WTC11 (cell line): ENCODE data around the gene LAP3. TPM values are rescaled to one million over a fixed set of nuclear protein-coding genes. Genes with fewer than 3 reads are reported as not detected.

Experiments used
- ATAC-seq: fragments of 200-7000 bp; cut with Tn5 transposase; 2 replicates; pipeline ENCODE4 v1.10.0; 2021; ENCODE audit warnings: mild to moderate bottlenecking, moderate library complexity
- CTCF ChIA-PET: fragments of 300-600 bp; sonication (Branson Sonifier 250); formaldehyde crosslinking; loops from one replicate; lab custom pipeline; 2021; ENCODE audit warnings: antibody characterized with exemption; lab: Charles Lee
- POLR2A ChIA-PET: fragments of 350-600 bp; sonication (Branson Sonifier 250); formaldehyde crosslinking; loops from one replicate; lab custom pipeline; 2021; ENCODE audit warnings: antibody characterized with exemption; lab: Charles Lee
- DNase-seq: peaks from one replicate; pipeline ENCODE4 v3.0.0; 2021; ENCODE audit warnings: low spot score
- H3K27ac Mint-ChIP-seq: 2 replicates; pipeline ENCODE4 v1.8.0; 2021; ENCODE audit warnings: mixed read lengths
- H3K27me3 Mint-ChIP-seq: 2 replicates; pipeline ENCODE4 v1.8.0; 2021; ENCODE audit warnings: low read depth, mild to moderate bottlenecking, moderate library complexity, mixed read lengths
- H3K36me3 Mint-ChIP-seq: 2 replicates; pipeline ENCODE4 v1.8.0; 2021; ENCODE audit warnings: mixed read lengths
- H3K4me1 Mint-ChIP-seq: 2 replicates; pipeline ENCODE4 v1.8.0; 2022; ENCODE audit warnings: mixed read lengths
- H3K4me3 Mint-ChIP-seq: 2 replicates; pipeline ENCODE4 v1.8.0; 2021; ENCODE audit warnings: mild to moderate bottlenecking, moderate library complexity, mixed read lengths
- H3K9me3 Mint-ChIP-seq: 2 replicates; pipeline ENCODE4 v1.8.0; 2021; ENCODE audit warnings: mixed read lengths
- ATF2 ChIP-seq: sonication (generic); formaldehyde crosslinking; IDR thresholded peaks from 2 replicates; pipeline ENCODE4 v1.8.1; 2022; ENCODE audit warnings: low read depth, missing genetic modification reagents, borderline replicate concordance
- CBFB ChIP-seq: sonication (generic); formaldehyde crosslinking; IDR thresholded peaks from 2 replicates; pipeline ENCODE4 v1.8.1; 2022; ENCODE audit warnings: mild to moderate bottlenecking, low read depth, missing genetic modification reagents
- CDX4 ChIP-seq: fragments of 250-450 bp; sonication (Bioruptor Pico); IDR thresholded peaks from 2 replicates; pipeline ENCODE4 v1.9.0; 2021; ENCODE audit warnings: moderate library complexity, mild to moderate bottlenecking, inconsistent platforms, borderline replicate concordance
- CREM ChIP-seq: sonication (generic); formaldehyde crosslinking; IDR thresholded peaks from 2 replicates; pipeline ENCODE4 v1.8.1; 2022; ENCODE audit warnings: mild to moderate bottlenecking, missing genetic modification reagents, moderate library complexity
- ELF4 ChIP-seq: sonication (generic); formaldehyde crosslinking; IDR thresholded peaks from 2 replicates; pipeline ENCODE4 v1.8.1; 2022; ENCODE audit warnings: low read depth, mild to moderate bottlenecking, moderate library complexity, missing genetic modification reagents
- ERG ChIP-seq: fragments of 250-450 bp; sonication (Bioruptor Pico); IDR thresholded peaks from 2 replicates; pipeline ENCODE4 v1.8.0; 2021; ENCODE audit warnings: mild to moderate bottlenecking
- GABPB1 ChIP-seq: sonication (generic); formaldehyde crosslinking; IDR thresholded peaks from 2 replicates; pipeline ENCODE4 v1.8.1; 2023; ENCODE audit warnings: mild to moderate bottlenecking, missing genetic modification reagents
- HMGXB4 ChIP-seq: sonication (generic); formaldehyde crosslinking; IDR thresholded peaks from 2 replicates; pipeline ENCODE4 v1.8.1; 2023; ENCODE audit warnings: mild to moderate bottlenecking, moderate library complexity, missing genetic modification reagents
- IRF1 ChIP-seq: sonication (generic); formaldehyde crosslinking; IDR thresholded peaks from 2 replicates; pipeline ENCODE4 v1.8.0; 2023; ENCODE audit warnings: missing genetic modification reagents
- KAT7 ChIP-seq: sonication (generic); formaldehyde crosslinking; IDR thresholded peaks from 2 replicates; pipeline ENCODE4 v1.8.1; 2023; ENCODE audit warnings: missing genetic modification reagents, mild to moderate bottlenecking, borderline replicate concordance
- NFATC4 ChIP-seq: fragments of 250-450 bp; sonication (Bioruptor Pico); IDR thresholded peaks from 2 replicates; pipeline ENCODE4 v1.9.0; 2021; ENCODE audit warnings: mild to moderate bottlenecking
- NR1H2 ChIP-seq: sonication (generic); formaldehyde crosslinking; IDR thresholded peaks from 2 replicates; pipeline ENCODE4 v1.9.0; 2021; ENCODE audit warnings: mild to moderate bottlenecking, moderate library complexity, missing genetic modification reagents
- PREB ChIP-seq: sonication (generic); formaldehyde crosslinking; IDR thresholded peaks from 2 replicates; pipeline ENCODE4 v1.8.1; 2022; ENCODE audit warnings: mild to moderate bottlenecking, missing genetic modification reagents, moderate library complexity, borderline replicate concordance
- SMAD3 ChIP-seq: sonication (generic); formaldehyde crosslinking; IDR thresholded peaks from 2 replicates; pipeline ENCODE4 v1.8.0; 2022; ENCODE audit warnings: missing genetic modification reagents, mild to moderate bottlenecking, borderline replicate concordance
- SP1 ChIP-seq: sonication (generic); formaldehyde crosslinking; conservative IDR thresholded peaks from 2 replicates; pipeline ENCODE4 v1.8.1; 2022; ENCODE audit warnings: missing genetic modification reagents
- STAT6 ChIP-seq: sonication (generic); formaldehyde crosslinking; conservative IDR thresholded peaks from 2 replicates; pipeline ENCODE4 v1.8.1; 2023; ENCODE audit warnings: mild to moderate bottlenecking, low read depth, missing genetic modification reagents, moderate library complexity
- ZNF121 ChIP-seq: sonication (generic); formaldehyde crosslinking; IDR thresholded peaks from 2 replicates; pipeline ENCODE4 v1.8.0; 2023; ENCODE audit warnings: missing genetic modification reagents
- ZNF219 ChIP-seq: sonication (generic); formaldehyde crosslinking; IDR thresholded peaks from 2 replicates; pipeline ENCODE4 v1.8.0; 2023; ENCODE audit warnings: missing genetic modification reagents, mild to moderate bottlenecking, borderline replicate concordance
- ZNF281 ChIP-seq: sonication (generic); formaldehyde crosslinking; IDR thresholded peaks from 2 replicates; pipeline ENCODE4 v1.8.0; 2023; ENCODE audit warnings: mild to moderate bottlenecking, missing genetic modification reagents
- ZNF396 ChIP-seq: fragments of 250-450 bp; sonication (Bioruptor Pico); IDR thresholded peaks from 2 replicates; pipeline ENCODE4 v1.8.0; 2021; ENCODE audit warnings: mild to moderate bottlenecking, moderate library complexity, borderline replicate concordance
- total RNA-seq: library from RNA; stranded (reverse); gene quantifications from 3 replicates; pipeline ENCODE4 v1.2.3, GENCODE V29; 2021

The LAP3 gene
- total RNA-seq, 1 experiment from 2014 or later: 52.7 TPM

GRCh38 chr4:17623451-17624001, 46.5 kb downstream of the LAP3 start (continued):
- TF ChIP-seq ERG: no peak
- no peak for TF ChIP-seq NFATC4 (CRISPR knock-in tag)
- TF ChIP-seq SP1 (CRISPR knock-in tag): no peak
- no peak for TF ChIP-seq KAT7 (CRISPR knock-in tag)

GRCh38 chr4:17624821-17625220, 47.8 kb downstream of the LAP3 start:
- H3K4me3 Mint-ChIP-seq: no peak overlapping the region
- no peak for DNase-seq
- H3K36me3 Mint-ChIP-seq: peaks cover 89% of the 10 kb centered on the region
- CTCF ChIA-PET: no interaction called here
- no peak for ATAC-seq
- H3K9me3 Mint-ChIP-seq: no peaks in the 10 kb centered on the region
- H3K27me3 Mint-ChIP-seq: no peaks in the 10 kb centered on the region
- POLR2A ChIA-PET: no interaction called here
- H3K4me1 Mint-ChIP-seq: no peaks in the 10 kb centered on the region
- H3K27ac Mint-ChIP-seq: no peak overlapping the region
- TF ChIP-seq KAT7 (CRISPR knock-in tag): no peak
- TF ChIP-seq ZNF121 (CRISPR knock-in tag): no peak
- no peak for TF ChIP-seq ZNF396 (CRISPR knock-in tag)
- TF ChIP-seq PREB (CRISPR knock-in tag): no peak
- no peak for TF ChIP-seq CDX4 (CRISPR knock-in tag)
- no peak for TF ChIP-seq CREM
- no peak for TF ChIP-seq GABPB1 (CRISPR knock-in tag)
- no peak for TF ChIP-seq ZNF281
- no peak for TF ChIP-seq SMAD3 (CRISPR knock-in tag)
- TF ChIP-seq CBFB (CRISPR knock-in tag): no peak
- no peak for TF ChIP-seq HMGXB4 (CRISPR knock-in tag)
- no peak for TF ChIP-seq STAT6 (CRISPR knock-in tag)
- no peak for TF ChIP-seq IRF1 (CRISPR knock-in tag)
- TF ChIP-seq ATF2: no peak
- no peak for TF ChIP-seq ZNF219 (CRISPR knock-in tag)
- no peak for TF ChIP-seq NR1H2 (CRISPR knock-in tag)
- no peak for TF ChIP-seq ELF4
